Astrocyte (in vitro differentiated cells and primary cell): ENCODE measurements around the gene KLK1. TPM values are rescaled to one million over a fixed set of nuclear protein-coding genes. Genes with fewer than 3 reads are reported as not detected.

Experiments used
- DNase-seq: peaks from one replicate; pipeline ENCODE4 v3.0.0-alpha.2; 2010; ENCODE audit warnings: low read depth
- FAIRE-seq: peaks from 2 replicates; lab custom pipeline; 2011; peaks lifted over from hg19 to GRCh38; lab: Jason Lieb, UNC
- H2AFZ ChIP-seq: 2 replicates; pipeline ENCODE4 v1.6.0; 2012; ENCODE audit warnings: low read depth, low read length, inconsistent platforms
- H3K27ac ChIP-seq: 2 replicates; pipeline ENCODE4 v1.5.1; 2011; ENCODE audit warnings: low read depth, low read length, inconsistent platforms
- H3K27me3 ChIP-seq: 2 replicates; pipeline ENCODE4 v1.6.0; 2011; ENCODE audit warnings: low read length, inconsistent platforms; ENCODE audit not compliant: insufficient read depth
- H3K36me3 ChIP-seq: 2 replicates; pipeline ENCODE4 v1.5.1; 2011; ENCODE audit warnings: low read length, inconsistent platforms; ENCODE audit not compliant: insufficient read depth
- H3K4me1 ChIP-seq: 2 replicates; pipeline ENCODE4 v1.5.1; 2011; ENCODE audit warnings: low read length, inconsistent platforms; ENCODE audit not compliant: insufficient read depth
- H3K4me2 ChIP-seq: 2 replicates; pipeline ENCODE4 v1.6.0; 2012; ENCODE audit warnings: low read length, inconsistent platforms
- H3K4me3 ChIP-seq: 2 replicates; pipeline ENCODE4 v1.5.1; 2011; ENCODE audit warnings: low read depth, mild to moderate bottlenecking, low read length, inconsistent platforms; ENCODE audit not compliant: insufficient read depth
- H3K79me2 ChIP-seq: 2 replicates; pipeline ENCODE4 v1.6.0; 2012; ENCODE audit warnings: mild to moderate bottlenecking, low read length, inconsistent platforms; ENCODE audit not compliant: insufficient read depth
- H3K9ac ChIP-seq: 2 replicates; pipeline ENCODE4 v1.6.0; 2012; ENCODE audit warnings: mild to moderate bottlenecking, low read length, inconsistent platforms
- H3K9me3 ChIP-seq: 2 replicates; pipeline ENCODE4 v1.5.1; 2012; ENCODE audit warnings: low read depth, mild to moderate bottlenecking, low read length, inconsistent platforms; ENCODE audit not compliant: insufficient read depth
- H4K20me1 ChIP-seq: 2 replicates; pipeline ENCODE4 v1.6.0; 2012; ENCODE audit warnings: low read length, inconsistent platforms; ENCODE audit not compliant: insufficient read depth
- H3K27ac Mint-ChIP-seq: one replicate; pipeline ENCODE4 v1.8.0; 2021; ENCODE audit warnings: mild to moderate bottlenecking, mixed read lengths; ENCODE audit not compliant: unreplicated experiment
- H3K27me3 Mint-ChIP-seq: one replicate; pipeline ENCODE4 v1.8.0; 2021; ENCODE audit warnings: low read depth, mixed read lengths; ENCODE audit not compliant: unreplicated experiment
- H3K36me3 Mint-ChIP-seq: one replicate; pipeline ENCODE4 v1.8.0; 2021; ENCODE audit warnings: low read depth, mixed read lengths; ENCODE audit not compliant: unreplicated experiment
- H3K4me1 Mint-ChIP-seq: one replicate; pipeline ENCODE4 v1.8.0; 2021; ENCODE audit warnings: low read depth, mixed read lengths; ENCODE audit not compliant: unreplicated experiment
- H3K4me3 Mint-ChIP-seq: one replicate; pipeline ENCODE4 v1.8.0; 2021; ENCODE audit warnings: mild to moderate bottlenecking, moderate library complexity, mixed read lengths; ENCODE audit not compliant: unreplicated experiment
- H3K9me3 Mint-ChIP-seq: one replicate; pipeline ENCODE4 v1.8.0; 2021; ENCODE audit warnings: mild to moderate bottlenecking, mixed read lengths; ENCODE audit not compliant: unreplicated experiment
- EZH2 ChIP-seq: IDR thresholded peaks from 2 replicates; pipeline ENCODE4 v1.6.1; 2012; ENCODE audit warnings: mild to moderate bottlenecking, low read length, inconsistent platforms; ENCODE audit not compliant: insufficient read depth
- total RNA-seq: library from RNA; stranded (reverse); gene quantifications from 2 replicates; pipeline ENCODE4 v1.2.1, GENCODE V29; 2021
- TF ChIP-seq, protein P1 (sequence below): IDR thresholded peaks from 2 replicates; pipeline ENCODE4 v1.5.1; 2011; ENCODE audit warnings: low read depth, mild to moderate bottlenecking, inconsistent platforms, low read length, moderate library complexity; ENCODE audit not compliant: insufficient read depth

The KLK1 gene
- total RNA-seq, 1 donor from 2014 or later: not detected

DNA sequence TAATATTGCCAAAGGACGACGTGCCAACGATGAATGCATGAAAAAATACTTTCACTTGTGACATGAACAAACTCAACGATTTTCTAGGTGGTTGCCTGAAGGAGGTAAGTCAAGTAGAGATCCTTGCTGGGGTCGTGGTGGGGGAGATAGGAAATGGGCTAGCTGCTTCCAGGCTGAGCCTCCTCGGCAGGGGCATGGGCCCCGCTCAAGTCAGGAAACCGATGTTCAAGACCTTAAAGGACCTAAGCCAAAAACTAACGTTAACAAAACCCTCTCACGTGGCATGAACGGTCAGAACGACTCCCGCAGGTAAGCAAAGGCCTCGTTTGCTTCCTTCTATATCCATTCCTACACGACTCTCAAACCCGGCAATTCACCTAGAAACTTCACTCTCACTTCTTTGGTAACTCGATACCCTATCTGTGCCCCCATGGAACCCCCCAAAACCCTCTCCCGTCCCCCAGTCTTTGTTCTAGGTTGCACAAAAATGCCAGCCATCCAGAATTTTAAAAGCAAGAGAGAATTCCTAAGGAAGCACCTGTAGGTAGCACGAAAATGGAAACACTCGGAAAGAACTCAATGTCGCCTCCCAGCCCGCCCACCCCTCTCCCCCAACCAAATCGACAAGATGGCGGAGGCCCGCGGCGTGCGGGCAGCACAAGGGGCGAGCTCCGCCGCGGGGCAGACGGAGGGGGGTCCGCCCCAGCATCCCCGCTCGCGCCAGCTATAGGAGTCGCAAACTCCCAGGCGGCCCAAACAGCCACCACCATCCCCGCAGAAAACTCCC is 19.8 kb downstream of the KLK1 start:
- H4K20me1 ChIP-seq: peaks cover 45% of the 10 kb centered on the region
- peaks cover 8% of the 10 kb centered on the region for H3K36me3 ChIP-seq
- H3K27ac Mint-ChIP-seq: peak overlapping the region; percentile 100
- H3K4me1 ChIP-seq: peaks cover 12% of the 10 kb centered on the region
- no peaks in the 10 kb centered on the region for H3K27me3 Mint-ChIP-seq
- no peak for TF ChIP-seq EZH2
- TF ChIP-seq, protein P1, sequence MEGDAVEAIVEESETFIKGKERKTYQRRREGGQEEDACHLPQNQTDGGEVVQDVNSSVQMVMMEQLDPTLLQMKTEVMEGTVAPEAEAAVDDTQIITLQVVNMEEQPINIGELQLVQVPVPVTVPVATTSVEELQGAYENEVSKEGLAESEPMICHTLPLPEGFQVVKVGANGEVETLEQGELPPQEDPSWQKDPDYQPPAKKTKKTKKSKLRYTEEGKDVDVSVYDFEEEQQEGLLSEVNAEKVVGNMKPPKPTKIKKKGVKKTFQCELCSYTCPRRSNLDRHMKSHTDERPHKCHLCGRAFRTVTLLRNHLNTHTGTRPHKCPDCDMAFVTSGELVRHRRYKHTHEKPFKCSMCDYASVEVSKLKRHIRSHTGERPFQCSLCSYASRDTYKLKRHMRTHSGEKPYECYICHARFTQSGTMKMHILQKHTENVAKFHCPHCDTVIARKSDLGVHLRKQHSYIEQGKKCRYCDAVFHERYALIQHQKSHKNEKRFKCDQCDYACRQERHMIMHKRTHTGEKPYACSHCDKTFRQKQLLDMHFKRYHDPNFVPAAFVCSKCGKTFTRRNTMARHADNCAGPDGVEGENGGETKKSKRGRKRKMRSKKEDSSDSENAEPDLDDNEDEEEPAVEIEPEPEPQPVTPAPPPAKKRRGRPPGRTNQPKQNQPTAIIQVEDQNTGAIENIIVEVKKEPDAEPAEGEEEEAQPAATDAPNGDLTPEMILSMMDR: no peak
- peaks cover 51% of the 10 kb centered on the region for H3K79me2 ChIP-seq
- H3K9ac ChIP-seq: peak overlapping the region; percentile 94
- peak overlapping the region; percentile 84 for H2AFZ ChIP-seq
- peak overlapping the region; percentile 100 for H3K4me3 Mint-ChIP-seq
- DNase-seq: no peak
- no peaks in the 10 kb centered on the region for H3K27me3 ChIP-seq
- H3K4me1 Mint-ChIP-seq: peaks cover 11% of the 10 kb centered on the region
- H3K9me3 ChIP-seq: no peaks in the 10 kb centered on the region
- peak overlapping the region; percentile 94 for H3K4me2 ChIP-seq
- peak overlapping the region; percentile 99 for H3K27ac ChIP-seq
- FAIRE-seq: no peak
- peaks cover 11% of the 10 kb centered on the region for H3K36me3 Mint-ChIP-seq
- peaks cover 3% of the 10 kb centered on the region for H3K9me3 Mint-ChIP-seq
- peak overlapping the region; percentile 93 for H3K4me3 ChIP-seq

DNA sequence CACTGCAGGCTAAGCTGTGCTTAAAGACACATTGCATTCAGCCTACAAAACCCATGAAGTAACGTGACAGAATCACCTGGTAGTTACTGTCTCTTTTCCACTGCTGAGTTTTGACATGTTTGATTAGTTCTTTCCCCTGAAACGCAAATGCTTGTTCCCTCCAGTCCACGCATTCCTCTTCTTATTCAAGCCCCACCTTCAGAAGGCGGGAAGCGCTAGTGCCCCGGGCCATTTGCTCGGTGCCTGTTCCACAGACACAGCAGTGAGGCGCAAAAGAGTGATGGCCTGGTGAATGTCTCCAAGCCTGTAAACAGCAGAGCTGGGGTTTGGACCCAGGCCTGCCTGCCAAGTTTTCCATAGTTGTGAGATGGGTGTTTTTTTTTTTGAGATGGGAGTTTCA is 22.5 kb downstream of the KLK1 start:
- H3K27ac Mint-ChIP-seq: no peak overlapping the region
- peak overlapping the region; percentile 60 for H3K4me3 Mint-ChIP-seq
- Histone ChIP-seq H3K79me2 (peaks cover 60% of the 10 kb centered on the region), H4K20me1 (peaks cover 72% of the 10 kb centered on the region), H3K27ac (no peak overlapping the region), H3K36me3 (peaks cover 17% of the 10 kb centered on the region), H3K27me3 (no peaks in the 10 kb centered on the region), H3K9me3 (no peaks in the 10 kb centered on the region), H3K4me1 (peaks cover 12% of the 10 kb centered on the region), H3K4me3 (no peak overlapping the region), H3K9ac (no peak overlapping the region), H3K4me2 (no peak overlapping the region), H2AFZ (no peak overlapping the region)
- FAIRE-seq (no peak), DNase-seq (no peak)
- H3K36me3 Mint-ChIP-seq: peaks cover 11% of the 10 kb centered on the region
- no peaks in the 10 kb centered on the region for H3K27me3 Mint-ChIP-seq
- peaks cover 3% of the 10 kb centered on the region for H3K9me3 Mint-ChIP-seq
- peaks cover 11% of the 10 kb centered on the region for H3K4me1 Mint-ChIP-seq
- no peak for TF ChIP-seq EZH2
- TF ChIP-seq, protein P1: no peak

DNA sequence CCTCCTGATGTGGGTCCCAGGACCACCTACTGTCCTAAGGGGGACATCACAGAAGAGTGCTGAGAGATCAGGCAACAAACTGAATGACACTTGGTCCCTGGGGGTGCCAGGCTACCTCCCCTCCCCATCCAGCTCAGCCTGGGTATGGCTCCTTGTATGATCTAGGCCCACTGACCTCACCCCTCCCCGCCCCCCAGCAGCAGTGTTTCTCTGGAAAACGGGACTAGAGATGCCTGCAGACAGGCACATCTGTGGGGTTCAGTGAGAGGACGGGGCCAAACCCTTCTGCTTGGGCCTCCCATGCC is 24.1 kb downstream of the KLK1 start:
- peaks cover 16% of the 10 kb centered on the region for H3K36me3 Mint-ChIP-seq
- H3K27ac ChIP-seq: no peak overlapping the region
- TF ChIP-seq, protein P1: no peak
- TF ChIP-seq EZH2: no peak

More for the DNA sequence above, 24.1 kb downstream of the KLK1 start:
- Mint-ChIP-seq H3K27me3 (no peaks in the 10 kb centered on the region), H3K4me1 (peaks cover 11% of the 10 kb centered on the region), H3K27ac (no peak overlapping the region), H3K9me3 (peaks cover 2% of the 10 kb centered on the region), H3K4me3 (no peak overlapping the region)
- H3K4me3 ChIP-seq: no peak overlapping the region
- no peaks in the 10 kb centered on the region for H3K27me3 ChIP-seq
- H3K79me2 ChIP-seq: peaks cover 60% of the 10 kb centered on the region
- no peak overlapping the region for H2AFZ ChIP-seq
- DNase-seq (no peak), FAIRE-seq (no peak)
- H3K4me1 ChIP-seq: peaks cover 8% of the 10 kb centered on the region
- peaks cover 17% of the 10 kb centered on the region for H3K36me3 ChIP-seq
- no peak overlapping the region for H3K9ac ChIP-seq
- peaks cover 84% of the 10 kb centered on the region for H4K20me1 ChIP-seq
- H3K9me3 ChIP-seq: no peaks in the 10 kb centered on the region
- H3K4me2 ChIP-seq: no peak overlapping the region
